Measurements from ENCODE around the gene ARVCF. TPM values are rescaled to one million over a fixed set of nuclear protein-coding genes. Genes with fewer than 3 reads are reported as not detected.

Gene ARVCF
- total RNA-seq, 1 donor from 2014 or later: 119 TPM

DNA sequence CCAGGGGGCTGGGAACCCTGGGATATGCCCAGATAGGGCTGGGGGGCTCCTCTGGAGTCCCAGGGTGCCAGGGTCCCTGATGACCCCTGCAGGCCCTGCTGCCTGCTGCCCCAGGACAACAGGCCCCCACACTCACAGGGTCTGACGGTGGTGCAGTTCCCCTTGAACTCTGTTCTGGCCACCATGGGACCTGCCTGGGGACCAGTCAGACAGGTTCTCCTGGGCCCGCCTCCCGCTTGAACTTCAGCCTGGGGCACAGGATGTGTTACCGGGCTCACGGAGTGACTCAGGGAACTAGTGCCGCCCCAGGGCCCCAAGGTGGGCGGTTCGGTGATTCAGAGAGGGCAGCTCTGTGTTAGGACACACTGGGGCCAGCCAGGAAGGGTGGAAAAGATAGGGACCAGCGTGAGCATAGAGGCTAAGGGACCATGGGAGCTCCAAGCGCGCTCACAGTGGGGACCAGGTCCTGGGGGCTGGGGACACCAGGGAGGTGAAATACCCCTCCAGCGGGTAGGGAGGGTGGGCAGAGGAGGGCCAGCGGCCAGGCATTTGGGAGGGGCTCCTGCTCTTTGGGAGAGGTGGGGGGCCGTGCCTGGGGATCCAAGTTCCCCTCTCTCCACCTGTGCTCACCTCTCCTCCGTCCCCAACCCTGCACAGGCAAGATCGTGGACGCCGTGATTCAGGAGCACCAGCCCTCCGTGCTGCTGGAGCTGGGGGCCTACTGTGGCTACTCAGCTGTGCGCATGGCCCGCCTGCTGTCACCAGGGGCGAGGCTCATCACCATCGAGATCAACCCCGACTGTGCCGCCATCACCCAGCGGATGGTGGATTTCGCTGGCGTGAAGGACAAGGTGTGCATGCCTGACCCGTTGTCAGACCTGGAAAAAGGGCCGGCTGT is 53.5 kb downstream of the ARVCF start:
- Mint-ChIP-seq H3K27me3 (ENCODE audit: unreplicated experiment) (peaks cover 4% of the 10 kb centered on the region), H3K9me3 (ENCODE audit: unreplicated experiment) (peaks cover 10% of the 10 kb centered on the region), H3K4me1 (ENCODE audit: low read depth, unreplicated experiment) (peaks cover 5% of the 10 kb centered on the region), H3K36me3 (ENCODE audit: unreplicated experiment) (no peaks in the 10 kb centered on the region), H3K4me3 (ENCODE audit: unreplicated experiment) (no peak overlapping the region), H3K27ac (ENCODE audit: unreplicated experiment) (no peak overlapping the region)
- no peak for DNase-seq
- TF ChIP-seq, protein P1, sequence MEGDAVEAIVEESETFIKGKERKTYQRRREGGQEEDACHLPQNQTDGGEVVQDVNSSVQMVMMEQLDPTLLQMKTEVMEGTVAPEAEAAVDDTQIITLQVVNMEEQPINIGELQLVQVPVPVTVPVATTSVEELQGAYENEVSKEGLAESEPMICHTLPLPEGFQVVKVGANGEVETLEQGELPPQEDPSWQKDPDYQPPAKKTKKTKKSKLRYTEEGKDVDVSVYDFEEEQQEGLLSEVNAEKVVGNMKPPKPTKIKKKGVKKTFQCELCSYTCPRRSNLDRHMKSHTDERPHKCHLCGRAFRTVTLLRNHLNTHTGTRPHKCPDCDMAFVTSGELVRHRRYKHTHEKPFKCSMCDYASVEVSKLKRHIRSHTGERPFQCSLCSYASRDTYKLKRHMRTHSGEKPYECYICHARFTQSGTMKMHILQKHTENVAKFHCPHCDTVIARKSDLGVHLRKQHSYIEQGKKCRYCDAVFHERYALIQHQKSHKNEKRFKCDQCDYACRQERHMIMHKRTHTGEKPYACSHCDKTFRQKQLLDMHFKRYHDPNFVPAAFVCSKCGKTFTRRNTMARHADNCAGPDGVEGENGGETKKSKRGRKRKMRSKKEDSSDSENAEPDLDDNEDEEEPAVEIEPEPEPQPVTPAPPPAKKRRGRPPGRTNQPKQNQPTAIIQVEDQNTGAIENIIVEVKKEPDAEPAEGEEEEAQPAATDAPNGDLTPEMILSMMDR (IDR thresholded peaks at IDR 0.05; ENCODE audit: partially characterized antibody, unreplicated experiment): no peak

DNA sequence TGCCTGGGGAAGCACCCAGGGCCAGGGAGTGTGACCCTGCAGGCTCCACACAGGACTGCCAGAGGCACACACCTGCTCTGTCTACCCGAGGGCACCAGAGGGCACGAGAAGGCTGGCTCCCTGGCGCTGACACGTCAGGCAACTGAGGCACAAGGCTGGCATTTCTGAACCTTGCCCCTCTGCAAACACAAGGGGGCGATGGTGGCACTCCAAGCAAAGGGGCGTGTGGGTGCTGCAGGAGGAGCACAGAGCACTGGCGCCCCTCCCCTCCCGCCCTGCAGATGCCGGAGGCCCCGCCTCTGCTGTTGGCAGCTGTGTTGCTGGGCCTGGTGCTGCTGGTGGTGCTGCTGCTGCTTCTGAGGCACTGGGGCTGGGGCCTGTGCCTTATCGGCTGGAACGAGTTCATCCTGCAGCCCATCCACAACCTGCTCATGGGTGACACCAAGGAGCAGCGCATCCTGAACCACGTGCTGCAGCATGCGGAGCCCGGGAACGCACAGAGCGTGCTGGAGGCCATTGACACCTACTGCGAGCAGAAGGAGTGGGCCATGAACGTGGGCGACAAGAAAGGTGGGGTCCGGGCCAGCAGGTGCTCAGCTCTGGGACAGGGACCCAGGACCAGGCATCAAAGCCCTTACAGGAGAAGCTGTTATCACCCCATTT is 54.2 kb downstream of the ARVCF start:
- Mint-ChIP-seq H3K27me3 (ENCODE audit: unreplicated experiment) (peaks cover 4% of the 10 kb centered on the region), H3K27ac (ENCODE audit: unreplicated experiment) (no peak overlapping the region), H3K4me3 (ENCODE audit: unreplicated experiment) (no peak overlapping the region), H3K9me3 (ENCODE audit: unreplicated experiment) (peaks cover 10% of the 10 kb centered on the region), H3K4me1 (ENCODE audit: low read depth, unreplicated experiment) (peaks cover 5% of the 10 kb centered on the region), H3K36me3 (ENCODE audit: unreplicated experiment) (no peaks in the 10 kb centered on the region)
- TF ChIP-seq, protein P1 (IDR thresholded peaks at IDR 0.05; ENCODE audit: partially characterized antibody, unreplicated experiment): peak; percentile 72
- peak; percentile 80 for DNase-seq

DNA sequence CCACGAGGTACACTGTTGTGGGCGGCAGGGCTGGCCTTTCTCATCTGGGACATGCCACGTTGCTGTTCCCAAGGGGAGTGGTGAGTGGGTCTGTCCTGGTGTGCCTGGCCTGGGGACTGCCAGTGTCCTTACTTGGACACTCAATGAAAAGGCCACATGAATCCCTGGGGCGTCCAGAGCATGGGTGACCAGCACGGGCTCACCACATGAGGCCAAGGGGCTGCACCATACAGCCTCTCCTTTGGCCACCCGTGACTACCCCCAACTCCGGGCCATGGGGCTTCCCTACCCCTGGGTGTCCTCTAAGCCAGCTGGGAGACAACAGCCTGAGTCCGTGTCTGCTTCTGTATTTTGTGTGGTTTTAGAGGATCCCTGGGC is 54.8 kb downstream of the ARVCF start:
- peaks cover 1% of the 10 kb centered on the region for H3K27me3 Mint-ChIP-seq (ENCODE audit: unreplicated experiment)
- H3K36me3 Mint-ChIP-seq (ENCODE audit: unreplicated experiment): no peaks in the 10 kb centered on the region
- H3K27ac Mint-ChIP-seq (ENCODE audit: unreplicated experiment): no peak overlapping the region
- H3K9me3 Mint-ChIP-seq (ENCODE audit: unreplicated experiment): peaks cover 10% of the 10 kb centered on the region
- DNase-seq: peak; percentile 16
- TF ChIP-seq, protein P1 (IDR thresholded peaks at IDR 0.05; ENCODE audit: partially characterized antibody, unreplicated experiment): no peak
- H3K4me1 Mint-ChIP-seq (ENCODE audit: low read depth, unreplicated experiment): peaks cover 3% of the 10 kb centered on the region
- no peak overlapping the region for H3K4me3 Mint-ChIP-seq (ENCODE audit: unreplicated experiment)

DNA sequence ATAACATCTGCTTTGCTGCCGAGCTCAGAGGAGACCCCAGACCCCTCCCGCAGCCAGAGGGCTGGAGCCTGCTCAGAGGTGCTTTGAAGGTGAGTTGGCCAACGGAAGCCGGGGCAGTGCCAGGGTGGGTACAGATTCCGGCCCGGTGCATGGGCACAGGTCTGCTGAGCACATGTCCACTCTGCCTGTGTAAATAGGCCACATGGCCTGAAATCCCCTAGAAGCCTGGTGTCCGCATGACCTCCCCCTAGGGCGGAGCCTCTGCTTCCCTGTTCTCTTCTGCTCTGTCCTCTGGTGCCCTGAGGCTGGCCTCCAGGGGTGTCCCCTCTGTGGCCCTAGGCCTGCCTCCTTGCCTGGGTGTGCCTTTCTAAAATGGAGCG is 55.4 kb downstream of the ARVCF start:
- no peaks in the 10 kb centered on the region for H3K27me3 Mint-ChIP-seq (ENCODE audit: unreplicated experiment)
- H3K9me3 Mint-ChIP-seq (ENCODE audit: unreplicated experiment): peaks cover 10% of the 10 kb centered on the region
- peak; percentile 13 for DNase-seq
- no peak overlapping the region for H3K27ac Mint-ChIP-seq (ENCODE audit: unreplicated experiment)
- no peak overlapping the region for H3K4me3 Mint-ChIP-seq (ENCODE audit: unreplicated experiment)
- TF ChIP-seq, protein P1 (IDR thresholded peaks at IDR 0.05; ENCODE audit: partially characterized antibody, unreplicated experiment): no peak
- H3K36me3 Mint-ChIP-seq (ENCODE audit: unreplicated experiment): no peaks in the 10 kb centered on the region
- peaks cover 3% of the 10 kb centered on the region for H3K4me1 Mint-ChIP-seq (ENCODE audit: low read depth, unreplicated experiment)
